CD14-positive monocyte (primary cell): Measurements from ENCODE around the gene PLCL2. TPM values are rescaled to one million over a fixed set of nuclear protein-coding genes. Genes with fewer than 3 reads are reported as not detected.

Experiments used
- DNase-seq, 3 donors: peaks; one replicate each; pipeline ENCODE4 v3.0.0-alpha.2; 2011 to 2022
- H2AFZ ChIP-seq: 2 replicates; pipeline ENCODE4 v1.6.0; 2012; ENCODE audit warnings: mild to moderate bottlenecking, low read depth, low read length, inconsistent platforms; ENCODE audit not compliant: insufficient read depth, poor library complexity, severe bottlenecking
- H3K27ac ChIP-seq, 2 donors: 1 replicate in 1 of 2; 2 replicates in 1 of 2; pipeline ENCODE4 v1.5.1; 2012 to 2013; ENCODE audit warnings: low read length in 2 of 2, control low read depth in 1 of 2, inconsistent platforms in 1 of 2, low read depth in 1 of 2, mild to moderate bottlenecking in 1 of 2
- H3K27me3 ChIP-seq, 2 donors: one replicate each; pipeline versions ENCODE4 v1.6.0 to v1.6.1; 2011 to 2013; ENCODE audit warnings: low read length in 2 of 2; ENCODE audit not compliant: control insufficient read depth in 2 of 2, insufficient read depth in 2 of 2
- H3K36me3 ChIP-seq, 2 donors: replicated peaks in 1 of 2; 1 replicate in 1 of 2; 2 replicates in 1 of 2; pipeline versions ENCODE4 v1.5.1 to v1.6.1; 2012 to 2013; ENCODE audit warnings: low read length in 2 of 2, control low read depth in 1 of 2, inconsistent platforms in 1 of 2, mild to moderate bottlenecking in 1 of 2; ENCODE audit not compliant: insufficient read depth in 2 of 2, control insufficient read depth in 1 of 2
- H3K4me1 ChIP-seq, 2 donors: 1 replicate in 1 of 2; 2 replicates in 1 of 2; pipeline versions ENCODE4 v1.5.1 to v1.6.1; 2012 to 2013; ENCODE audit warnings: low read length in 2 of 2, control low read depth in 1 of 2, inconsistent platforms in 1 of 2, mild to moderate bottlenecking in 1 of 2, moderate library complexity in 1 of 2; ENCODE audit not compliant: insufficient read depth in 2 of 2, control insufficient read depth in 1 of 2
- H3K4me2 ChIP-seq: replicated peaks from 2 replicates; pipeline ENCODE3; 2012; ENCODE audit warnings: low read length, moderate library complexity, mild to moderate bottlenecking; ENCODE audit not compliant: poor library complexity, severe bottlenecking; ENCODE audit errors: extremely low read depth
- H3K4me3 ChIP-seq, 3 experiments: fragments of 200-600 bp in 1 of 3; sonication (generic) in 1 of 3; replicated peaks in 1 of 3; 1 replicate in 2 of 3; 2 replicates in 1 of 3; pipeline ENCODE4 v1.5.1; 2011 to 2013; ENCODE audit warnings: low read length in 3 of 3, mild to moderate bottlenecking in 3 of 3, control low read depth in 2 of 3, low read depth in 2 of 3, inconsistent platforms in 1 of 3, moderate library complexity in 1 of 3
- H3K79me2 ChIP-seq: 2 replicates; pipeline ENCODE4 v1.6.0; 2012; ENCODE audit warnings: mild to moderate bottlenecking, control low read depth, inconsistent platforms, low read length, moderate library complexity; ENCODE audit not compliant: insufficient read depth
- H3K9ac ChIP-seq: 2 replicates; pipeline ENCODE4 v1.6.0; 2017; ENCODE audit warnings: low read length, mild to moderate bottlenecking; ENCODE audit not compliant: insufficient read depth, poor library complexity, severe bottlenecking
- H3K9me3 ChIP-seq, 2 donors: replicated peaks in 1 of 2; 1 replicate in 1 of 2; 2 replicates in 1 of 2; pipeline versions ENCODE4 v1.5.1 to v1.6.1; 2012 to 2013; ENCODE audit warnings: low read length in 2 of 2, control low read depth in 1 of 2; ENCODE audit not compliant: control insufficient read depth in 1 of 2, insufficient read depth in 1 of 2
- H4K20me1 ChIP-seq: 2 replicates; pipeline ENCODE4 v1.6.0; 2012; ENCODE audit warnings: mild to moderate bottlenecking, low read length, control low read depth, moderate library complexity; ENCODE audit not compliant: insufficient read depth
- H3K27ac Mint-ChIP-seq, 7 donors: one replicate each; pipeline ENCODE4 v1.8.0; 2020; ENCODE audit warnings: mild to moderate bottlenecking in 7 of 7, mixed read lengths in 7 of 7, moderate library complexity in 6 of 7, inconsistent platforms in 2 of 7
- H3K27me3 Mint-ChIP-seq, 3 donors: one replicate each; pipeline ENCODE4 v1.8.0; 2021 to 2022; ENCODE audit warnings: low read depth in 3 of 3, mild to moderate bottlenecking in 3 of 3, mixed read lengths in 3 of 3, moderate library complexity in 3 of 3, inconsistent platforms in 1 of 3
- H3K36me3 Mint-ChIP-seq, 2 donors: one replicate each; pipeline ENCODE4 v1.8.0; 2020; ENCODE audit warnings: mixed read lengths in 2 of 2, inconsistent platforms in 1 of 2, mild to moderate bottlenecking in 1 of 2
- H3K4me1 Mint-ChIP-seq: one replicate; pipeline ENCODE4 v1.8.0; 2020; ENCODE audit warnings: mild to moderate bottlenecking, mixed read lengths
- H3K4me3 Mint-ChIP-seq, 2 donors: one replicate each; pipeline ENCODE4 v1.8.0; 2020; ENCODE audit warnings: mild to moderate bottlenecking in 2 of 2, mixed read lengths in 2 of 2, moderate library complexity in 1 of 2
- H3K9me3 Mint-ChIP-seq, 7 donors: one replicate each; pipeline ENCODE4 v1.8.0; 2020 to 2022; ENCODE audit warnings: mixed read lengths in 7 of 7, mild to moderate bottlenecking in 6 of 7, moderate library complexity in 6 of 7, inconsistent platforms in 2 of 7
- CTCF ChIP-seq: fragments of 200-600 bp; IDR thresholded peaks from one replicate; pipeline ENCODE4 v1.8.0; 2022; ENCODE audit warnings: antibody characterized with exemption, mild to moderate bottlenecking
- WGBS: methylation state at CpG from one replicate; pipeline ENCODE4 v1.1.5; 2013; ENCODE audit warnings: missing lambda C conversion rate; ENCODE audit not compliant: insufficient coverage; 5-methylcytosine and 5-hydroxymethylcytosine counted together
- intact Hi-C, 2 donors: fragments of 100-400 bp; cut with micrococcal nuclease; formaldehyde crosslinking; loops; one replicate each; pipeline versions ENCODE4 v1.15.0 to v1.15.1; 2023
- polyA plus RNA-seq, 3 donors: library from polyadenylated mRNA; depleted of rRNA in 1 of 3; unstranded in 2 of 3; stranded (reverse) in 1 of 3; fragments of 300-500 nt in 2 of 3; fragments of >200 nt in 1 of 3; fragmentation: Illumina TruSeq in 2 of 3; gene quantifications; 1 replicate in 2 of 3; 2 replicates in 1 of 3; pipeline ENCODE4 v1.2.3, GENCODE V29; 2012 to 2021

PLCL2 gene
- polyA plus RNA-seq, 3 donors: 18.8 to 32.5 (median 26.8) TPM

GRCh38 chr3:17044855-17045254, 160.1 kb downstream of the PLCL2 start:
- peaks cover 30 to 83% of the 10 kb centered on the region in 2 donors for H3K36me3 ChIP-seq
- Mint-ChIP-seq H3K27ac (peak overlapping the region in 1 of 7 donors; percentile 75), H3K4me3 (no peak overlapping the region), H3K9me3 (peaks cover 0 to 4% (median 2%) of the 10 kb centered on the region in 7 donors), H3K36me3 (peaks cover 52 to 66% of the 10 kb centered on the region in 2 donors), H3K27me3 (no peaks in the 10 kb centered on the region), H3K4me1 (peaks cover 33% of the 10 kb centered on the region)
- H3K79me2 ChIP-seq: no peaks in the 10 kb centered on the region
- H2AFZ ChIP-seq: no peak overlapping the region
- WGBS: no CpG with 5 or more reads among the region's 2 CpGs
- no peak overlapping the region for H3K9ac ChIP-seq
- H3K4me3 ChIP-seq: no peak overlapping the region
- TF ChIP-seq CTCF: no peak
- no peaks in the 10 kb centered on the region for H3K9me3 ChIP-seq
- no peaks in the 10 kb centered on the region for H3K27me3 ChIP-seq
- peak overlapping the region in 1 of 2 donors; percentile 24 for H3K27ac ChIP-seq
- intact Hi-C loops: no loop called here
- no peak for DNase-seq
- H4K20me1 ChIP-seq: peaks cover 66% of the 10 kb centered on the region
- peaks cover under 1 to 14% of the 10 kb centered on the region in 2 donors for H3K4me1 ChIP-seq
- no peak overlapping the region for H3K4me2 ChIP-seq

- Histone ChIP-seq H3K36me3 (peaks cover 30 to 76% of the 10 kb centered on the region in 2 donors), H4K20me1 (peaks cover 58% of the 10 kb centered on the region), H3K9me3 (no peaks in the 10 kb centered on the region), H2AFZ (no peak overlapping the region), H3K27ac (peak overlapping the region in 1 of 2 donors; percentile 24), H3K79me2 (no peaks in the 10 kb centered on the region), H3K27me3 (no peaks in the 10 kb centered on the region), H3K9ac (no peak overlapping the region), H3K4me2 (no peak overlapping the region), H3K4me1 (peaks cover 9 to 23% of the 10 kb centered on the region in 2 donors), H3K4me3 (no peak overlapping the region)
- TF ChIP-seq CTCF: no peak
- H3K4me1 Mint-ChIP-seq: peaks cover 41% of the 10 kb centered on the region
- intact Hi-C loops: no loop called here
- no peaks in the 10 kb centered on the region for H3K27me3 Mint-ChIP-seq
- H3K36me3 Mint-ChIP-seq: peaks cover 52 to 62% of the 10 kb centered on the region in 2 donors
- H3K9me3 Mint-ChIP-seq: peaks cover 0 to 4% (median 2%) of the 10 kb centered on the region in 7 donors
- 73% methylated on average over 7 of the region's 7 CpGs for WGBS
- DNase-seq: peak in 1 of 3 donors; percentile 39
- H3K27ac Mint-ChIP-seq: peak overlapping the region in 4 of 7 donors; percentile 5 to 85 (median 42)
- H3K4me3 Mint-ChIP-seq: no peak overlapping the region
Measured at GRCh38 chr3:17045705-17046104, 160.9 kb downstream of the PLCL2 start.
